Right cardiac atrium (tissue), 5 donors: ENCODE results near the gene RPTOR. TPM values are rescaled to one million over a fixed set of nuclear protein-coding genes. Genes with fewer than 3 reads are reported as not detected.
A peak's percentile ranks its signal among the peaks of the same experiment; 100 is the strongest.

Experiments
- ATAC-seq, 2 donors: fragments of 200-7000 bp; cut with Tn5 transposase; one replicate each; pipeline versions ENCODE4 v1.8.0 to v1.9.1; 2020; ENCODE audit warnings: moderate library complexity in 2 of 2, mild to moderate bottlenecking in 1 of 2
- DNase-seq, 3 donors: peaks; one replicate each; pipeline ENCODE4 v3.0.0-alpha.2; 2020
- H3K27ac ChIP-seq: one replicate; pipeline ENCODE4 v1.5.1; 2013; ENCODE audit warnings: mild to moderate bottlenecking, low read length, control low read depth, moderate library complexity
- H3K27me3 ChIP-seq: one replicate; pipeline ENCODE4 v1.6.1; 2013; ENCODE audit not compliant: control insufficient read depth, insufficient read depth
- H3K4me1 ChIP-seq: one replicate; pipeline ENCODE4 v1.6.1; 2013; ENCODE audit warnings: low read length; ENCODE audit not compliant: control insufficient read depth, insufficient read depth
- H3K4me3 ChIP-seq: one replicate; pipeline ENCODE4 v1.5.1; 2013; ENCODE audit warnings: low read length, control low read depth
- H3K9me3 ChIP-seq: one replicate; pipeline ENCODE4 v1.6.1; 2013; ENCODE audit warnings: low read length; ENCODE audit not compliant: control insufficient read depth
- WGBS: extraction: QIAGEN DNeasy Blood & Tissue Kit; methylation state at CpG from one replicate; pipeline ENCODE4 v1.1.7; 2013; 5-methylcytosine and 5-hydroxymethylcytosine counted together
- intact Hi-C, 4 donors: fragments of 100-400 bp; cut with DNase I; formaldehyde crosslinking; loops; one replicate each; pipeline versions ENCODE4 v1.11.0 to v1.14.0; 2022 to 2023
- polyA plus RNA-seq: library from polyadenylated mRNA; stranded (reverse); fragments of 200-250 nt; gene quantifications from one replicate; pipeline ENCODE4 v1.2.3, GENCODE V29; 2013
- total RNA-seq, 4 donors: library from RNA; stranded (reverse); fragmentation: NEBNext Ultra II Directional; extraction: Animal tissue kit (Norgen Biotek cat#: 25700); gene quantifications; one replicate each; pipeline ENCODE4 v1.2.1, GENCODE V29; 2021
- donor health status: healthy with polysubstance abuse.
- donor health status: DM: no; HTN: yes; CAD: no.
- donor health status: DM: no; HTN: no; CAD: no.
- donor health status: DM: no; HTN: yes; CAD: no; lungs with severe emphysema.
- donor health status: DM: yes; HTN: yes; CAD: no.

RPTOR gene
- total and polyA plus RNA-seq, 5 donors, result 15.2 to 27.0 (median 25.3) TPM

DNA sequence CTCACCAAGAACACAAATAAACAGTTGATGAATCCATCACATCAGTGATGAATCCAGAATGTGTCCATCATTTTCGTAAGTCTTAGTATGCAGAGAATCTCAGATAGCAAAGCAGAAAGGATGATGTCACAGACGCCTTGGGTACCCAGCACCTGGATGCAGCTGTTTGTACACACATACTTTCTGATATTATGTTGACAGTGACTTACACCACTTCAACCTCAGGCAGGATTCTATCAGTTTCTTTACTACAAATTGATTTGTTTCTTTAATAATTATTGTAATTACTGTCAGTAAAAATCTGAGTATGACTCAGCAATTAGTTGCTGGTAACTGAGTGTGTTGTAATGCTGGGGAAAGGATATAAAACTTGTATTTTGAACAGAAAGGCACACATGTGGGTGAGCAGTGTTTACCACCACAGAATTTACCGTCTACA lies 159.8 kb downstream of the RPTOR start:
- H3K4me1 ChIP-seq, result no peaks in the 10 kb centered on the region
- ATAC-seq (no peak), DNase-seq (no peak)
- H3K9me3 ChIP-seq, result no peaks in the 10 kb centered on the region
- WGBS, result 75% methylated on average over 3 of the region's 3 CpGs
- no peak overlapping the region for H3K4me3 ChIP-seq
- no peak overlapping the region for H3K27ac ChIP-seq
- no peaks in the 10 kb centered on the region for H3K27me3 ChIP-seq
- intact Hi-C loops, result no loop called here

DNA sequence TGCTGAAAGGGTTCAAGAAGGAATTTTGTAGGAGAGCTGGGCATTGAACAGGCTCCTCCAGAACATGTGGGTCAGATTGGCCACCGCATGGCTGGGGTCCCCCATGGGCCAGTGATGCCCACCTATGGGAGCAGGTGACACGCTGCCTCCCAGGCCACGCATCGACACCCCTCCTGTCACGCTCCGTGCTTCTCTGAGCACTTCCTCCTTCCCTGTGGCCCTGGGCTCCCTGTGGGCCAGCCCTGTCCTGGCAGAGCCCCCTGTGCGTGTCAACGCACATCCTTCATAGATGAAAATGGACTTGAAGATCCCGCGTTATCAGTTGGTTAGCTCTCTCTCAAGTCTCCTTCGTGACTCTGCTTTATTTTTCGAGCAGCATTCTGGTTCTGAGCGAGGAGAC lies 160.3 kb downstream of the RPTOR start:
- Histone ChIP-seq H3K4me1 (no peaks in the 10 kb centered on the region), H3K27ac (no peak overlapping the region), H3K4me3 (no peak overlapping the region), H3K27me3 (no peaks in the 10 kb centered on the region), H3K9me3 (no peaks in the 10 kb centered on the region)
- 92% methylated on average over 13 of the region's 13 CpGs for WGBS
- intact Hi-C loops, result no loop called here
- ATAC-seq (peak in 1 of 2 donors; percentile 53), DNase-seq (no peak)

DNA sequence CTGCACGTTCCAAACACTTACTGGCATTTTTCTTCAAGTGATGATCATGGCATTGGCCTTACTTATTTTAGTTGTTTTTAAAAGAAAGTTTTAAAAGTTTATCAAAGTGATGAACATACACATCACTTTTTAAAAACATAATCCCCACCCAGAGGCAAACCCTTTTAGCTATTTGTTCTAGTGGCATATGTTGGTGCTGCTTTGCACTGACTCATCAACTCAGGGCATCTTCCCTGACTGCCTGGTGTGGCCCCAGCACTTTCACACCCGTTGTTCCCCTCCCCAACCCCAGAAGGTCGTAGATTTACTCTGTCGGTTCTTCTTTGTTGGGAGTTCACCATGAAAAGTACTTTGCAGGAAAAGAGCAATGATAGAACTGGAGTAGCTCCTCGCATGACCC lies 161.3 kb downstream of the RPTOR start:
- intact Hi-C loops, result no loop called here
- no peak overlapping the region for H3K27ac ChIP-seq
- WGBS, result 76% methylated on average over 5 of the region's 5 CpGs
- ATAC-seq (no peak), DNase-seq (no peak)
- H3K4me3 ChIP-seq, result no peak overlapping the region
- H3K9me3 ChIP-seq, result no peaks in the 10 kb centered on the region
- no peaks in the 10 kb centered on the region for H3K27me3 ChIP-seq
- H3K4me1 ChIP-seq, result no peaks in the 10 kb centered on the region

DNA sequence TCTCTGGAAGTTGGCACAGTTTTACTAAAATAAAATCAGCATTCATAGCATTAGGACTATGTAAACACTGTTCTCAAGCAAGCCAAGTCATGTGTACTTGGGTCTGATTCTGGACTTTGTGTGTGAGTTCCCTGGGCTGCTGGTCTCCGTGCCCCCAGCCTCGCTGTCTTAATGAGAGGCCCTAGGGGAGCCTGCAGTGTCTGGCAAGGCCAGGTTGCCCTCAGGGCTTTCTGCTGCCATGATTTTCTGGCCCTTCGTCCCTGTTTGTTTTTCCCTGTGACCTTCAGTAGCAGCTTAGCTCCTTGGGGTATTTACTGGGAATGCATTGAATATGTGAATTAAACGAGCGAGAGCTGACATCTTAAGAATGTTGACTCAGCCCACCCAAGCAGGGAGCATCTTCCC lies 161.8 kb downstream of the RPTOR start:
- H3K27me3 ChIP-seq, result no peaks in the 10 kb centered on the region
- no peak overlapping the region for H3K4me3 ChIP-seq
- no peaks in the 10 kb centered on the region for H3K4me1 ChIP-seq
- intact Hi-C loops, result no loop called here
- ATAC-seq (no peak), DNase-seq (no peak)
- H3K27ac ChIP-seq, result no peak overlapping the region
- H3K9me3 ChIP-seq, result no peaks in the 10 kb centered on the region
- WGBS, result 81% methylated on average over 5 of the region's 5 CpGs

DNA sequence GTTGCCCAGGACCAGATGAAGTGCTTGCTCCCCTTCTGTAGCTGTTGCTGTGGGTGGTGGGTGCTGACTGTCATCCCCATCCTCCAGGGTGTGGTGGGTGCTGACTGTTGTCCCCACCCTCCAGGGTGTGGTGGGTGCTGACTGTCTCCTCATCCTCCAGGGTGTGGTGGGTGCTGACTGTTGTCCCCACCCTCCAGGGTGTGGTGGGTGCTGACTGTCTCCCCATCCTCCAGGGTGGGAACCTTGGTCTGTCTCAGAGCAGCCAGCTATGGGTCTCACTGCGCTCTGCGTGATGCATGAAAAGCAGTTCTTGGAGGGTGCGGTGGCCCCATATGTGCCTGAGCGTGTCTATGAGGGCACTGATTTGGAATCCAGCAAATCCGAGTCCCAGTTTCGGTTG lies 163.8 kb downstream of the RPTOR start:
- 90% methylated on average over 6 of the region's 6 CpGs for WGBS
- Histone ChIP-seq H3K9me3 (no peaks in the 10 kb centered on the region), H3K4me3 (no peak overlapping the region), H3K4me1 (no peaks in the 10 kb centered on the region), H3K27me3 (no peaks in the 10 kb centered on the region), H3K27ac (no peak overlapping the region)
- DNase-seq (no peak), ATAC-seq (no peak)
- intact Hi-C loops, result no loop called here

DNA sequence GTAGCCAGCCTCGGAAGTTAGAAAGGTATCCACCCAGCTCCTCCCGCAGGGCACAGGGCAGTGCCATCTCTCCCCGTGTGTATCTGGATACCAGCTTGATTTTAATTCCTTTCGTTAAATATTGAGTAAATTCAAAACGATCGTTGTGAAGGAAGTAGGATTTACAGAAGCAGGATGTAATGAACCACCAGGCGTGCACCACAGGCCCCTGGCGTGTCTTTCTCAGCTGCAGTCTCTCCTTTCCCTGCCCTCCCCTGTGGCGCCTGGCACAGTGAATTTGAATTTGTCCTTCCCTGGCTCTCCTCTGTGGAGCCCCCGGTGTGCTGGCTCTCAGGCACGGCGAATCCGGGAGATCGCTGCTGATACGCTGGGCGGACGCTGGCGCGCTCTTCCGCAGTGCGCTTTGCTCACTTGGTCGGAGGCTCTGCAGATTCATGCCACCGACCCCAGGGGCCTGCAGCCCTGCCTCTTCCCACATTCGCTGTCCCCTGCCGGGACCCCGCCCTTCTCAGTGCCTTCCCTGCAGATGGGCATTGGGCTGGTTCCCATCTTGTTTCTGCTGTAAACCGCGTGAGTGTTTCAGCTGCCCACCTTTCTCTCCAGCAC lies 164.6 kb downstream of the RPTOR start:
- no peaks in the 10 kb centered on the region for H3K4me1 ChIP-seq
- 90% methylated on average over 28 of the region's 28 CpGs for WGBS
- no peaks in the 10 kb centered on the region for H3K27me3 ChIP-seq
- DNase-seq (no peak), ATAC-seq (no peak)
- H3K9me3 ChIP-seq, result no peaks in the 10 kb centered on the region
- intact Hi-C loops, result no loop called here
- H3K27ac ChIP-seq, result no peak overlapping the region
- H3K4me3 ChIP-seq, result no peak overlapping the region

DNA sequence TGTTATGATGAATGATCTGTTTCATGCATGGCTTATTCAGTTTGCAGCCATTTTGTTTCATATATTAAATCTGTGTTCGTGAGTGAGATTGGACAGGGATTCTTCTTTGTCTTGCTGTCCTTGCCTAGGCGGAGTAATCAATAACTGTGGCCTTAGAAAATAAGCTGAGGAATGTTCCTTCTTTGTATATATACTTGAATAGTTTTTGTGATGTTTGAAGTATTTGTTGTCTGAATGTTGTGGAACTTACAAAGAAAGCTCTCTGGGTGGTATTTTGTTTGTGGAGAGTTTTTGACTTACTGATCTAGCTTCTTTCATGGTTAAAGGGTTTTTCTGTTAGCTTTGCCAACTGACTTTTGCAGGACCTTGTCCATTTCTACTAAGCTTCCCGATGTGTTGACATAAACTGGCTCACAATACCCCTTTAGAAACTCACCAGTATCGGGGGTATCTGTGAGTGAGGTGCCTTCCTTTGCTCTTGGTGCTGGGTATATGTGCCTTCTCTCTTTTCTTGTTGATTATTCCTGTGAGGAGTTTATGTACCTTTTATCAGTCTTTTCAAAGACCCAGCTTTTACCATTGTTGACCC lies 166.2 kb downstream of the RPTOR start:
- no peaks in the 10 kb centered on the region for H3K9me3 ChIP-seq
- H3K27me3 ChIP-seq, result no peaks in the 10 kb centered on the region
- 91% methylated on average over 4 of the region's 4 CpGs for WGBS
- intact Hi-C loops, result no loop called here
- DNase-seq (no peak), ATAC-seq (no peak)
- H3K4me3 ChIP-seq, result no peak overlapping the region
- H3K4me1 ChIP-seq, result no peaks in the 10 kb centered on the region
- no peak overlapping the region for H3K27ac ChIP-seq

DNA sequence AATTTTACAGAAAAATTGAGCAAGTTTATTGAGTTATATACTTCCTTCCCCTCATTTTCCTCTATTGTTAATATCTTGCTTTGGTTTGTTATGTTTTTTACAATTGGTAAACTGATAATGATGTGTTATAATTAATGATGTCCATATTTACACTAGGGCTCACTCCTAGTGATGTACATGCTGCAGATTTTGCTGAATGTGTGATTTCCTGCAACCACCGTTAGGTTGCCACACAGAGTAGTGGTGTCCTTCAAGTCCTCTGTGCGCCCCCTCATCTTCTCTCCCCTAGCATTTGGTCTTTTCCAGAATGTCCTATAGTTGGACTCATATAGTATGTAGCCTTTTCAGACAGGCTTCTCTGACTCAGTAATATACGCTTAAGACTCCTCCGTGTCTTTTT lies 167.5 kb downstream of the RPTOR start:
- intact Hi-C loops, result no loop called here
- ATAC-seq (no peak), DNase-seq (no peak)
- Histone ChIP-seq H3K27me3 (no peaks in the 10 kb centered on the region), H3K4me1 (no peaks in the 10 kb centered on the region), H3K27ac (no peak overlapping the region), H3K9me3 (no peaks in the 10 kb centered on the region), H3K4me3 (no peak overlapping the region)
- WGBS, result 91% methylated on average over 4 of the region's 4 CpGs

DNA sequence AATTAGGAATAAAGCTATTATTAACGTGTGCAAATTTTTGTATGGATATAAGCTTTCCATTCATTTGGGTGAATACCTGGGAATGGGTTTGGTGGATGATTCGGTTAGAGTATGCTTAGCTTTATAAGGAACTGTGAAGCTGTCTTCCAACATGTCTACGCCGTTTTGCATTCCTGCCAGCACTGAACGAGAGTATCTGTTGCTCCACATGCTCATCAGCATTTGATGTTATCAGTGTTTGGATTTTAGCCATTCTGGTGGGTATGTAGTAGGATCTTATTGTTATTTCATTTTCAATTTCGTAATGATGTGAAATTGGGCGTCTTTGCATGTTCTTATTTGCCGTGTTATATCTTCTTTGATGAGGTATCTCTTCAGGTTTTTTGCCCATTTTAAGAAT lies 168.0 kb downstream of the RPTOR start:
- Histone ChIP-seq H3K27ac (no peak overlapping the region), H3K4me3 (no peak overlapping the region), H3K9me3 (no peaks in the 10 kb centered on the region), H3K27me3 (no peaks in the 10 kb centered on the region), H3K4me1 (no peaks in the 10 kb centered on the region)
- 86% methylated on average over 8 of the region's 8 CpGs for WGBS
- DNase-seq (no peak), ATAC-seq (no peak)
- intact Hi-C loops, result no loop called here

DNA sequence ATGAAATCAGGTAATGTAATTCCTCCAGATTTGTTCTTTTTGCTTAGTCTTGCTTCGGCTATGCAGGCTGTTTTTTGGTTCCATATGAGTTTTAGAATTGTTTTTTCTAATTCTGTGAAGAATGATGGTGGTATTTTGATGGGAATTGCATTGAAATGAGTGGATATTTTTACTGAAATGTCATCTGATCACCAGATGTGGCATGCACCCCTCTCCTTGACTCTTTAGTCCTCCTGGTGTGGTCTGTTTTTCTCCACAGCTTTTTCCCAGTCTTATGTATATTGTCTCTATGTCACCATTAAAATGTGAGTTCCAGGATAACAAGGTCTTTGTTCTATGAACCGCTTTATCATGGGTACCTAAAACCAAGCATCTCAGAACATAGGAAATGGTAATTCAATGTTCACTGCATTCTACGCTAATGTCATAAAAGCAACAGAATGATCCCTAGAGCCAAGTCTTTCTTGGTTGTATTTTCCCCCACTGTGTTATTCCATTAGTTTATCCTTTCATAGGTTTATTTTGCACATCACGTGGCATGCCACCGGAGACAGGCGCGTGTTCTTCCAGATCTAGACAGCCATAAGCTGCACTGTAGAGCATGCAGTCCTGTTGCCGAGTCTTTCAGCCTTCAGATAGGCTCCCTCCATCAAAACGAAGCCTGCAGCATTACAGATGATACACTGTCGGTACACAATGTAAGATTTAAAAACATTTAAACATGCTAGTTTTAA lies 172.5 kb downstream of the RPTOR start:
- H3K27me3 ChIP-seq, result no peaks in the 10 kb centered on the region
- no peaks in the 10 kb centered on the region for H3K9me3 ChIP-seq
- H3K4me3 ChIP-seq, result no peak overlapping the region
- no peaks in the 10 kb centered on the region for H3K4me1 ChIP-seq
- 95% methylated on average over 10 of the region's 10 CpGs for WGBS
- ATAC-seq (no peak), DNase-seq (no peak)
- no peak overlapping the region for H3K27ac ChIP-seq
- intact Hi-C loops, result no loop called here

DNA sequence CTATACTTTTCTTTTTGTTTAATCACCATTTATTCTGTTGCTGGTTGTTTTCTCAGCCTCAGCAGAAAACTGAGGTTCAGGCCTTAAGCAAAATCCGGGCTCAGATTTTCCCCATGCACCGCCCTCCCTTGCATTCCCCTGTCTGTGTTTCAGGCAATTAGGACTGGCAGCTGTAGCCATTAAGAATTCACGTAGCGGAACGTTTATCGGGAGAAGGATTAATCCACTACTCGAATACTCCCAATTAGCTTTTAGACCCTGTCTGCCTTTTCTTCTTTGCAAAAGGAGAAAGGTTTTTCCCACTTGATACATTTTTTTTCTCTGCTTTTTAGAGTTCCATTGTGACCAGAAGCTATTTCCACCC lies 173.1 kb downstream of the RPTOR start:
- intact Hi-C loops, result no loop called here
- no peaks in the 10 kb centered on the region for H3K27me3 ChIP-seq
- H3K27ac ChIP-seq, result no peak overlapping the region
- DNase-seq, result no peak
- no peaks in the 10 kb centered on the region for H3K9me3 ChIP-seq
- 91% methylated on average over 7 of the region's 7 CpGs for WGBS
- H3K4me3 ChIP-seq, result no peak overlapping the region
- H3K4me1 ChIP-seq, result no peaks in the 10 kb centered on the region
- ATAC-seq, result no peak
